IPS DF 6.9 (cell line): Measurements from ENCODE around the gene TRAPPC13.
"Not testable (repeated sequence)": the region's sequence is repeated elsewhere in the genome, so short reads cannot be mapped to it uniquely, and the experiment has no call there.

Experiments used
- DNase-seq: peaks from one replicate; pipeline ENCODE4 v3.0.0-alpha.2; 2013; ENCODE audit warnings: low read depth, low spot score
- H3K27ac ChIP-seq: one replicate; pipeline ENCODE4 v1.5.1; 2013; ENCODE audit warnings: low read length, control low read depth
- H3K27me3 ChIP-seq: 2 replicates; pipeline ENCODE4 v1.6.1; 2013; ENCODE audit warnings: mild to moderate bottlenecking, low read length; ENCODE audit not compliant: control insufficient read depth, insufficient read depth
- H3K36me3 ChIP-seq: 2 replicates; pipeline ENCODE4 v1.6.1; 2013; ENCODE audit warnings: low read length; ENCODE audit not compliant: control insufficient read depth, insufficient read depth
- H3K4me1 ChIP-seq: 2 replicates; pipeline ENCODE4 v1.6.1; 2013; ENCODE audit warnings: low read length; ENCODE audit not compliant: control insufficient read depth, insufficient read depth
- H3K4me3 ChIP-seq: 2 replicates; pipeline ENCODE4 v1.5.1; 2013; ENCODE audit warnings: mild to moderate bottlenecking, low read length
- H3K9me3 ChIP-seq: 2 replicates; pipeline ENCODE4 v1.6.1; 2013; ENCODE audit warnings: low read length, inconsistent platforms; ENCODE audit not compliant: control insufficient read depth, insufficient read depth
- WGBS: extraction: QIAGEN DNeasy Blood & Tissue Kit; methylation state at CpG from one replicate; pipeline ENCODE4 v1.1.7; 2013; ENCODE audit warnings: mixed read lengths, missing lambda C conversion rate; ENCODE audit not compliant: insufficient read length, insufficient coverage; 5-methylcytosine and 5-hydroxymethylcytosine counted together

Gene TRAPPC13

DNA sequence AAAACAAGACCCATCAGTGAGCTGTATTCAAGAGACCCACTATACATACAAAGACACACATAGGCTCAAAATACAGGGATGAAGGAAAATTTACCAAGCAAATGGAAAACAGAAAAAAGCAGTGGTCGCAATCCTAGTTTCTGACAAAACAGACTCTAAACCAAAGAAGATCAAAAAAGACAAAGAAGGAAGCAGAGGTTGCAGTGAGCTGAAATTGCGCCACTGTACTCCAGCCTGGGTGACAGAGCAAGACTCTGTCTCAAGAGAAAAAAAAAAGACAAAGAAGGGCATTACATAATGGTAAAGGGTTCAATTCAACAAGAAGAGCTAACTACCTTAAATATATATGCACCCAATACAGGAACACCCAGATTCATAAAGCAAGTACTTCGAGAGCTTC, 51.2 kb downstream of the TRAPPC13 start:
- not testable (repeated sequence) for H3K27ac ChIP-seq, H3K36me3 ChIP-seq, H3K4me1 ChIP-seq, H3K9me3 ChIP-seq, DNase-seq, H3K4me3 ChIP-seq, H3K27me3 ChIP-seq
- no CpG with 5 or more reads among the region's 3 CpGs for WGBS

DNA sequence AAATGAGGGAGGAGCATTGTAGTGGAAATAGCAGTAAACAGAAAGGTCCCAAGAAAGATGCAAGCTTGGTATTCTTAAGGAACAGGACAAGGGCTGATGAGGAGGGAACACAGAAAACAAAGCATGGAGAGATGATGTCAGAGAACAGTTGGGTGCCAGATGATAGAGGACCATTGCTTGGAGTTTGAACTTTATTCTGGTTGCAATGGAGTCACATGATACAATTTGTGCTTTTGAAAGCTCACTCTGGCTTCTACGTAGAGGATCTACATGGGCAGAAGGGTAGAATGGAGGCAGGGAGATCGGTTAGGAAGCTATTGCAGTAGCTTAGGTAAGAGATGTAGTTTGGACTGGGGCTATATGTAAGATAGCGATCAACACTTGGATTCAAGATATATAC, 57.3 kb downstream of the TRAPPC13 start:
- H3K9me3 ChIP-seq, result no peaks in the 10 kb centered on the region
- H3K4me3 ChIP-seq, result no peak overlapping the region
- no CpG with 5 or more reads among the region's 3 CpGs for WGBS
- no peak for DNase-seq
- no peaks in the 10 kb centered on the region for H3K4me1 ChIP-seq
- no peaks in the 10 kb centered on the region for H3K27me3 ChIP-seq
- no peak overlapping the region for H3K27ac ChIP-seq
- no peaks in the 10 kb centered on the region for H3K36me3 ChIP-seq

- H3K27ac ChIP-seq, result no peak overlapping the region
- H3K27me3 ChIP-seq, result no peaks in the 10 kb centered on the region
- DNase-seq, result no peak
- no peaks in the 10 kb centered on the region; the same call in 1 of the 2 replicates for H3K36me3 ChIP-seq
- no peaks in the 10 kb centered on the region for H3K4me1 ChIP-seq
- H3K4me3 ChIP-seq, result no peak overlapping the region
- H3K9me3 ChIP-seq, result no peaks in the 10 kb centered on the region
- 5% methylated on average over 1 of the region's 2 CpGs for WGBS
Observed at GRCh38 chr5:65693121-65693520, 68.3 kb downstream of the TRAPPC13 start.

GRCh38 chr5:65695162-65695755, 70.4 kb downstream of the TRAPPC13 start:
- Histone ChIP-seq H3K36me3 (no peaks in the 10 kb centered on the region; the same call in 1 of the 2 replicates), H3K27ac (no peak overlapping the region), H3K4me3 (no peak overlapping the region), H3K4me1 (no peaks in the 10 kb centered on the region), H3K9me3 (no peaks in the 10 kb centered on the region), H3K27me3 (no peaks in the 10 kb centered on the region)
- WGBS, result no CpG with 5 or more reads among the region's 4 CpGs
- no peak for DNase-seq

GRCh38 chr5:65695896-65696295, 71.1 kb downstream of the TRAPPC13 start:
- Histone ChIP-seq H3K4me3 (no peak overlapping the region), H3K27ac (no peak overlapping the region), H3K27me3 (no peaks in the 10 kb centered on the region), H3K9me3 (no peaks in the 10 kb centered on the region), H3K36me3 (no peaks in the 10 kb centered on the region; the same call in 1 of the 2 replicates), H3K4me1 (no peaks in the 10 kb centered on the region)
- no CpG with 5 or more reads among the region's 4 CpGs for WGBS
- no peak for DNase-seq

GRCh38 chr5:65696892-65697291, 72.1 kb downstream of the TRAPPC13 start:
- Histone ChIP-seq H3K36me3 (no peaks in the 10 kb centered on the region; the same call in 1 of the 2 replicates), H3K9me3 (no peaks in the 10 kb centered on the region), H3K27me3 (no peaks in the 10 kb centered on the region), H3K4me3 (no peak overlapping the region), H3K4me1 (no peaks in the 10 kb centered on the region), H3K27ac (no peak overlapping the region)
- no peak for DNase-seq

DNA sequence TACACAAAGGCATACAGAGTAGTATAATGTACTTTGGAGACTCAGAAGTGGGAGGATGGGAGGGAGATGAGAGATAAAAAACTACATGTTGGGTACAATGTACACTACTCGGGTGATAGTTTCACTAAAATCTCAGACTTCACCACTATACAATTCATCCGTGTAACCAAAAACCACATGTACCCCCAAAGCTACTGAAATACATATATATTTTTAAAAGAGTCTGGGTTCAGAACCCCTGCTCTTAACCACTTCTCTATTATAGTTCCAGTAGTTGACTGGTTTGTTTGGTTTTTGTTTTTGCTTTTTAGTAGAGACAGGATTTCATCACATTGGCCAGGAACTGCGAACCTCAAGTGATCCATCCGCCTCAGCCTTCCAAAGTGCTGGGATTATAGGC, 74.5 kb downstream of the TRAPPC13 start:
- no peak for DNase-seq
- H3K27me3 ChIP-seq, result no peaks in the 10 kb centered on the region
- no peak overlapping the region for H3K27ac ChIP-seq
- H3K4me3 ChIP-seq, result no peak overlapping the region
- no CpG with 5 or more reads among the region's 4 CpGs for WGBS
- no peaks in the 10 kb centered on the region for H3K9me3 ChIP-seq
- no peaks in the 10 kb centered on the region; the same call in 1 of the 2 replicates for H3K36me3 ChIP-seq
- H3K4me1 ChIP-seq, result no peaks in the 10 kb centered on the region

DNA sequence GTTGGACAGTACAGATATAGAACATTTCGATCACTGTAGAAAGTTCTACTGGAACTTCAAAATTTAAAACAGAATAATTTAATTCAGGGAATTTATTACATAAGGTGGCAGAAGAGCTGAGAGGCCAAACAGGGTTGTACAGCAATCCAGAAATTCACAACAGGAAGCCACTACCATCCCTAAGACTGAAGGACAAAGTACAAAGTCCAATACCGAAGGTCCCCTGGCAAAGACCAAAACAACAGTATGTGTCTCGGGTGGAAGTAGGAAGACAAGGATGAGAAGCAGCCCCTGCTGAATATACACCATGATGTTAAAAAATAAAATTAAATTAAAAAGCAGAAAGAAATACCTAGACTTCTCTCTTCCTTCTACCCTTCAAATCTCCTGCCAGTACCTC, 77.2 kb downstream of the TRAPPC13 start:
- Histone ChIP-seq H3K4me3 (no peak overlapping the region), H3K9me3 (no peaks in the 10 kb centered on the region), H3K27ac (no peak overlapping the region), H3K4me1 (no peaks in the 10 kb centered on the region), H3K27me3 (no peaks in the 10 kb centered on the region), H3K36me3 (no peaks in the 10 kb centered on the region; the same call in 1 of the 2 replicates)
- WGBS, result no CpG with 5 or more reads among the region's 3 CpGs
- DNase-seq, result no peak

DNA sequence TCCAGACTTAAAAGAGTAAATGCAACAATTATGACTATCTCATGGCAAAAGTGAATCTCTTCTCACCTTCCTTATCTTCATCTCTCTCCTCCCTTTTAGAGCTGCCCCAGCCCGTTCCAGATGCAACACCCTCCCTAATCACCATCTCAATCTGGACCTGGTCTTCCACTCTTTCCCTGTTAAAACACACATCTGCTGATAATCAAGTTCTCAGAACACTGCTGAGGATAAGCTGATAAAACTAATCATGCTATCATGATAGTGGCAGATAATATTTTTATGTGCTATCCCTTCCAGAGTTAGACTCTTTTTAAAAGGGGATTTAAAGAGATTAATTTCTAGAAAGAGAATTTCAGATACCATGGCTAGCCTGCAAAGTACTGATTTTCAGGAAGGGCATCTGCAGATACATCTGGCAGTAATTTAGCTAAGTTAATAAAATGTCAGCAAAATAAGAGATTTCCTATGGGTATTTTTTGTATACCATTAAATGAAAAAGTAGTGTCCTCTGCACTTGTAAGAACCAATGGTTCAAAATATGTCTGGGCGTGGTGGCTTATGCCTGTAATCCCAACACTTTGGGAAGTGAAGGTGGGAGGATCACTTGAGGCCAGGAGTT, 79.9 kb downstream of the TRAPPC13 start:
- WGBS, result no CpG with 5 or more reads among the region's 2 CpGs
- no peak overlapping the region for H3K4me3 ChIP-seq

DNA sequence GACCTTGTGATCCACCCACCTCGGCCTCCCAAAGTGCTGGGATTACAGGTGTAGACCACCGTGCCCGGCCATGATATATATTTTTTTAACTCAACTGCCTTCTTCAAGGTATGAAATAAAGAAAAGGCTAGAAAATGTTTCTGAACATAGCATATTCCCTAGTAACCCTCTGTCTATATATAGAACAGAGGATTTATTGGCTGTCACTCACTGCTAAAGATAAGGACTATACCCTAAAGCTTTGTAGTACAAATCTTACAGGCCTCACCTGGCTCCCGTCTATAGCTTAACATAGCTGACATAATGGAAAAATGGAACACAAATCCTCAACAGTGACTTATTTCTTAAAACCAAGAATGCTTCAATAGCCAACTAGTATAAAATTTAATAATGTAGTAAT, 82.8 kb downstream of the TRAPPC13 start:
- no peak for DNase-seq
- Histone ChIP-seq H3K36me3 (0 out of 2 replicates have a peak, but pooled peaks cover 3% of the 10 kb centered on the region), H3K4me3 (no peak overlapping the region), H3K27ac (no peak overlapping the region), H3K9me3 (no peaks in the 10 kb centered on the region), H3K27me3 (no peaks in the 10 kb centered on the region), H3K4me1 (no peaks in the 10 kb centered on the region)
- no CpG with 5 or more reads among the region's 4 CpGs for WGBS

More for the DNA sequence above, 79.9 kb downstream of the TRAPPC13 start:
- Histone ChIP-seq H3K27me3 (no peaks in the 10 kb centered on the region), H3K27ac (no peak overlapping the region), H3K4me1 (no peaks in the 10 kb centered on the region), H3K9me3 (no peaks in the 10 kb centered on the region), H3K36me3 (no peaks in the 10 kb centered on the region)
- no peak for DNase-seq

DNA sequence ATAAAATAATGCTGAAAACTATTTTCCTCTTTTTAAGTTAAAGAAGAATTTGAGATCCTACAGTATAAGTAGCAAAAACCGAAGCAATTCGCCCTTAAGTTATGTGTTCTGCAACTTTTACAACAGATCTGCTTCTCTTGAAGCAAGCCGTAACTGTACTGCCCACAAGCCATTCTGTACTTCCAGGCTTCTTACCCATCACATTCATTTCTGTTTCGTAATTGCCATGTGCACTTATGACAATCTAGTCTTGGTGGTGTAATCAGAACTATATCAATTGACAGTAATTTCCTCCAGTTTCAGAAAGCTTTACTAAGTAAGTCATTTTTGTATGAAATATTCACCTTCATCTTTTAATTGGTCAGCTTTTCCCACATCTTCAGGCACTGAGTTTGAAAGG, 83.3 kb downstream of the TRAPPC13 start:
- no peaks in the 10 kb centered on the region for H3K4me1 ChIP-seq
- no peak for DNase-seq
- no CpG with 5 or more reads among the region's 4 CpGs for WGBS
- H3K36me3 ChIP-seq, result 0 out of 2 replicates have a peak, but pooled peaks cover 3% of the 10 kb centered on the region
- no peaks in the 10 kb centered on the region for H3K9me3 ChIP-seq
- no peak overlapping the region for H3K27ac ChIP-seq
- H3K4me3 ChIP-seq, result no peak overlapping the region
- H3K27me3 ChIP-seq, result no peaks in the 10 kb centered on the region
